ENCODE data around the gene UTRN. TPM values are rescaled to one million over a fixed set of nuclear protein-coding genes. Genes with fewer than 3 reads are reported as not detected.

UTRN gene
- total RNA-seq, 1 experiment from 2014 or later, result 23.6 TPM

Other genes starting within 250 kb of the UTRN start
- gene SF3B5, start 189.8 kb upstream of the UTRN start, total RNA-seq (2014; rRNA removed; shearing (Covaris generic)), result 153 and 154 TPM in 2 replicates
- not detected in 2 replicates for gene STX11, start 134.8 kb upstream of the UTRN start, total RNA-seq (2014; rRNA removed; shearing (Covaris generic))